ENCODE measurements around the gene AGBL4.

DNA sequence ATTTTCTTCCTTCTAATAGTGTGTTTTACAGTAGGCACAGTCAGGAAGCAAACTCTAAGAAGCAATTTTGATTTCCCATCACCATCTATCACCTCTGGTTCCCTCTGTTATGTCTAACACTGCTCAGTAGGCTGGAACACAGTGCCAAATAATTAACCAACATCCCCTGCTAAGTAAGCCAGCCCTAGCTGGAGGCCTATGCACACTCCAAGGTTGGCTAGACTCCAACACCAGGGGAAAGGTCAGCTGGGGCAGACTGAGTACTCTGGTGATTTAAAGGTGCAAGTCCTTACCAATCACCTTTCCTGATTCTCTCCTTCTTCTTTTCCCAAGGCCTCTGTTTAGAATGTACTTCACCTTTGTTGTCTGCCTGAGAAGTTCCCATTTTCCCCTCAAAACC lies 1200.6 kb downstream of the AGBL4 start:
- TF ChIP-seq, protein P1, sequence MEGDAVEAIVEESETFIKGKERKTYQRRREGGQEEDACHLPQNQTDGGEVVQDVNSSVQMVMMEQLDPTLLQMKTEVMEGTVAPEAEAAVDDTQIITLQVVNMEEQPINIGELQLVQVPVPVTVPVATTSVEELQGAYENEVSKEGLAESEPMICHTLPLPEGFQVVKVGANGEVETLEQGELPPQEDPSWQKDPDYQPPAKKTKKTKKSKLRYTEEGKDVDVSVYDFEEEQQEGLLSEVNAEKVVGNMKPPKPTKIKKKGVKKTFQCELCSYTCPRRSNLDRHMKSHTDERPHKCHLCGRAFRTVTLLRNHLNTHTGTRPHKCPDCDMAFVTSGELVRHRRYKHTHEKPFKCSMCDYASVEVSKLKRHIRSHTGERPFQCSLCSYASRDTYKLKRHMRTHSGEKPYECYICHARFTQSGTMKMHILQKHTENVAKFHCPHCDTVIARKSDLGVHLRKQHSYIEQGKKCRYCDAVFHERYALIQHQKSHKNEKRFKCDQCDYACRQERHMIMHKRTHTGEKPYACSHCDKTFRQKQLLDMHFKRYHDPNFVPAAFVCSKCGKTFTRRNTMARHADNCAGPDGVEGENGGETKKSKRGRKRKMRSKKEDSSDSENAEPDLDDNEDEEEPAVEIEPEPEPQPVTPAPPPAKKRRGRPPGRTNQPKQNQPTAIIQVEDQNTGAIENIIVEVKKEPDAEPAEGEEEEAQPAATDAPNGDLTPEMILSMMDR (optimal IDR thresholded peaks at IDR 0.05 in 1 of 3, IDR thresholded peaks at IDR 0.05 in 1 of 3, conservative IDR thresholded peaks at IDR 0.05 in 1 of 3; ENCODE audit: extremely low read depth in 1 of 3, insufficient read depth in 2 of 3, low read length in 3 of 3), result no peak
- no peak for TF ChIP-seq EZH2 (IDR thresholded peaks at IDR 0.05; ENCODE audit: low read length)

Measured in keratinocyte (primary cell).